Stomach (tissue), 4 donors: ENCODE data around the gene CRIP2.

Experiments used
- EP300 ChIP-seq: sonication (generic); formaldehyde crosslinking; IDR thresholded peaks from one replicate; pipeline ENCODE4 v1.6.1; 2017; ENCODE audit warnings: antibody characterized with exemption
- POLR2A ChIP-seq, 4 donors: fragments of 450-650 bp; IDR thresholded peaks; one replicate each; pipeline ENCODE4 v1.6.1; 2016; ENCODE audit warnings: antibody characterized with exemption in 4 of 4, control low read depth in 2 of 4, mild to moderate bottlenecking in 1 of 4, moderate library complexity in 1 of 4
- TF ChIP-seq, protein P1 (sequence below), 7 experiments: fragments of 450-650 bp in 4 of 7; fragments of 200-600 bp in 3 of 7; sonication (generic) in 3 of 7; IDR thresholded peaks; one replicate each; pipeline ENCODE4 v1.5.1; 2016 to 2019; ENCODE audit warnings: antibody characterized with exemption in 7 of 7, control low read depth in 2 of 7, mild to moderate bottlenecking in 1 of 7

- TF ChIP-seq, protein P1, sequence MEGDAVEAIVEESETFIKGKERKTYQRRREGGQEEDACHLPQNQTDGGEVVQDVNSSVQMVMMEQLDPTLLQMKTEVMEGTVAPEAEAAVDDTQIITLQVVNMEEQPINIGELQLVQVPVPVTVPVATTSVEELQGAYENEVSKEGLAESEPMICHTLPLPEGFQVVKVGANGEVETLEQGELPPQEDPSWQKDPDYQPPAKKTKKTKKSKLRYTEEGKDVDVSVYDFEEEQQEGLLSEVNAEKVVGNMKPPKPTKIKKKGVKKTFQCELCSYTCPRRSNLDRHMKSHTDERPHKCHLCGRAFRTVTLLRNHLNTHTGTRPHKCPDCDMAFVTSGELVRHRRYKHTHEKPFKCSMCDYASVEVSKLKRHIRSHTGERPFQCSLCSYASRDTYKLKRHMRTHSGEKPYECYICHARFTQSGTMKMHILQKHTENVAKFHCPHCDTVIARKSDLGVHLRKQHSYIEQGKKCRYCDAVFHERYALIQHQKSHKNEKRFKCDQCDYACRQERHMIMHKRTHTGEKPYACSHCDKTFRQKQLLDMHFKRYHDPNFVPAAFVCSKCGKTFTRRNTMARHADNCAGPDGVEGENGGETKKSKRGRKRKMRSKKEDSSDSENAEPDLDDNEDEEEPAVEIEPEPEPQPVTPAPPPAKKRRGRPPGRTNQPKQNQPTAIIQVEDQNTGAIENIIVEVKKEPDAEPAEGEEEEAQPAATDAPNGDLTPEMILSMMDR (IDR thresholded peaks at IDR 0.05) = no peak
- TF ChIP-seq POLR2A (IDR thresholded peaks at IDR 0.05) (no peak), EP300 (no peak)
These were observed 5.9 kb upstream of the CRIP2 start for GRCh38 chr14:105468621-105469241.
